Gastrocnemius medialis (tissue), 4 donors: ENCODE results near the gene CDKAL1. TPM values are rescaled to one million over a fixed set of nuclear protein-coding genes. Genes with fewer than 3 reads are reported as not detected.

Experiments used
- ATAC-seq, 2 donors: fragments of 150-250 bp; one replicate each; pipeline ENCODE4 v1.9.1; 2016
- DNase-seq, 2 donors: peaks; one replicate each; pipeline ENCODE4 v3.0.0-alpha.2; 2019
- H3K27ac ChIP-seq, 4 donors: fragments of 200-600 bp; sonication (generic); 1 replicate in 1 of 4; 2 replicates in 3 of 4; pipeline ENCODE4 v1.5.1; 2016 to 2018; ENCODE audit warnings: mild to moderate bottlenecking in 2 of 4, moderate library complexity in 1 of 4
- H3K27me3 ChIP-seq, 3 donors: fragments of 200-600 bp; sonication (generic) in 2 of 3; 1 replicate in 1 of 3; 2 replicates in 2 of 3; pipeline versions ENCODE4 v1.5.1 to v1.6.0; 2016 to 2019; ENCODE audit warnings: mild to moderate bottlenecking in 1 of 3, moderate library complexity in 1 of 3
- H3K36me3 ChIP-seq, 2 donors: fragments of 200-600 bp; sonication (generic) in 1 of 2; one replicate each; pipeline ENCODE4 v1.5.1; 2017 to 2018
- H3K4me1 ChIP-seq, 2 donors: fragments of 200-600 bp; sonication (generic) in 1 of 2; one replicate each; pipeline ENCODE4 v1.5.1; 2016 to 2017; ENCODE audit warnings: mild to moderate bottlenecking in 2 of 2
- H3K4me3 ChIP-seq, 4 donors: fragments of 200-600 bp; sonication (generic) in 3 of 4; 1 replicate in 1 of 4; 2 replicates in 3 of 4; pipeline ENCODE4 v1.5.1; 2016 to 2019; ENCODE audit warnings: mild to moderate bottlenecking in 2 of 4
- H3K9me3 ChIP-seq, 3 donors: fragments of 200-600 bp; sonication (generic) in 2 of 3; 1 replicate in 1 of 3; 2 replicates in 2 of 3; pipeline ENCODE4 v1.5.1; 2016 to 2019
- POLR2A ChIP-seq, 2 donors: fragments of 450-650 bp; IDR thresholded peaks; one replicate each; pipeline ENCODE4 v1.6.1; 2017; ENCODE audit warnings: antibody characterized with exemption in 2 of 2, mild to moderate bottlenecking in 2 of 2, moderate library complexity in 2 of 2
- in situ Hi-C, 4 donors: fragments of 200-750 bp; cut with MboI; loops; one replicate each; pipeline versions ENCODE4 v1.15.0 to v1.8.0; 2017; ENCODE audit warnings: low sequenced_read_pairs in 4 of 4
- intact Hi-C: fragments of 100-400 bp; cut with DNase I; formaldehyde crosslinking; loops from one replicate; pipeline ENCODE4 v1.15.1; 2023; ENCODE audit warnings: low total_unique reads
- total RNA-seq, 4 donors: library from RNA; depleted of rRNA; stranded (reverse); fragments of >200 nt; gene quantifications; one replicate each; pipeline versions ENCODE4 v1.1.0 to v1.2.3, GENCODE V29; 2016
- TF ChIP-seq, protein P1 (sequence below), 5 experiments: fragments of 450-650 bp in 3 of 5; fragments of 200-600 bp in 2 of 5; sonication (generic) in 2 of 5; IDR thresholded peaks in 4 of 5; conservative IDR thresholded peaks in 1 of 5; 1 replicate in 4 of 5; 2 replicates in 1 of 5; pipeline ENCODE4 v1.5.1; 2016 to 2019; ENCODE audit warnings: antibody characterized with exemption in 5 of 5, mild to moderate bottlenecking in 3 of 5, moderate library complexity in 3 of 5

CDKAL1 gene
- total RNA-seq, 4 donors from 2014 or later: 9.6 to 17.0 (median 11.4) TPM

DNA sequence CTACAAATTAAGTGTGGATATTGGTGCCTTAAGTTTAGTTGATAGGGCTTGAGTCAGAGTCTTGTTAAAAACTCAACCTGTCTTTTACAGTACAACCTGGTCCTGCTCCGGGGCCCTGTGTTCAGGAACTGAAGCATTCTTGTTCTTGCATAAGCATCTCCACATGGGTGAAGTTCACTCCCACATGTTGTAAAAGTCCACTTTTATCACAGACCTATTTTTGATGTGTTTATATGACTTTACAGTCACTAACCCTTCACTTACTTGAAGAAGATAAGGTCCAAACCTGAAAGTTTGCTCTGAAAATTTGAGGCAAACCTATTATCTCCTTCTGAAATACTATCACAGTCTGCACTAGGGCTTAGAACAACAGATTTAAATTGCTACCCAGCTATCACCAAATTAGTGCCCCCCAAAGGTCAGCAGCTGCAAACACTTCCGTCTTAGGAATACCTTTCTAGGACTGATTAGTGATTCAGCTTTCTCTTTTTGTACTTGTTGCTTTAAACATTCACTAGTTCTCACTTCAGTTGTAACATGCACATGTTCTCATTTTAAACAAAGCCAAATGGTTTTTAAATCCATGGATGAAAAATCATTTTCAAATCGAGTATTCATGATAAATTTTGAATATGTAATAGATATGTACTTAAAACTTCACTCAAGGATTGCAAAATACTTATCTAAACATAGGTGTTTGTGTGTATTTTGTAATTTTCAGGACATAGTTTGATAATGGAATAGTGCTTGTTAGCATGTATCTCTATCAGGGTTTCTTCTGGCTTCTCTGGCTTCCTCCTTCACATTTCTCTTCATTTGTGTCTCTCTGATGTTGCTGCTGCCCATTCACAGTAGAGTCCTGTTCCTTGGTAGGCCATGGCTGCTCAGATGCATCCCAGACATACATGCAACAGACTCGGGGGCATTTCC lies 589.5 kb downstream of the CDKAL1 start:
- no peaks in the 10 kb centered on the region for H3K27me3 ChIP-seq
- no peaks in the 10 kb centered on the region for H3K9me3 ChIP-seq
- H3K36me3 ChIP-seq: no peaks in the 10 kb centered on the region
- H3K4me1 ChIP-seq: no peaks in the 10 kb centered on the region
- no peak overlapping the region for H3K4me3 ChIP-seq
- ATAC-seq: no peak
- H3K27ac ChIP-seq: no peak overlapping the region
- intact Hi-C loops: no loop called here
- no peak for TF ChIP-seq POLR2A (IDR thresholded peaks at IDR 0.05)
- TF ChIP-seq, protein P1, sequence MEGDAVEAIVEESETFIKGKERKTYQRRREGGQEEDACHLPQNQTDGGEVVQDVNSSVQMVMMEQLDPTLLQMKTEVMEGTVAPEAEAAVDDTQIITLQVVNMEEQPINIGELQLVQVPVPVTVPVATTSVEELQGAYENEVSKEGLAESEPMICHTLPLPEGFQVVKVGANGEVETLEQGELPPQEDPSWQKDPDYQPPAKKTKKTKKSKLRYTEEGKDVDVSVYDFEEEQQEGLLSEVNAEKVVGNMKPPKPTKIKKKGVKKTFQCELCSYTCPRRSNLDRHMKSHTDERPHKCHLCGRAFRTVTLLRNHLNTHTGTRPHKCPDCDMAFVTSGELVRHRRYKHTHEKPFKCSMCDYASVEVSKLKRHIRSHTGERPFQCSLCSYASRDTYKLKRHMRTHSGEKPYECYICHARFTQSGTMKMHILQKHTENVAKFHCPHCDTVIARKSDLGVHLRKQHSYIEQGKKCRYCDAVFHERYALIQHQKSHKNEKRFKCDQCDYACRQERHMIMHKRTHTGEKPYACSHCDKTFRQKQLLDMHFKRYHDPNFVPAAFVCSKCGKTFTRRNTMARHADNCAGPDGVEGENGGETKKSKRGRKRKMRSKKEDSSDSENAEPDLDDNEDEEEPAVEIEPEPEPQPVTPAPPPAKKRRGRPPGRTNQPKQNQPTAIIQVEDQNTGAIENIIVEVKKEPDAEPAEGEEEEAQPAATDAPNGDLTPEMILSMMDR (IDR thresholded peaks at IDR 0.05 in 4 of 5, conservative IDR thresholded peaks at IDR 0.05 in 1 of 5): no peak
- in situ Hi-C loops: no loop called here
- DNase-seq: no peak

DNA sequence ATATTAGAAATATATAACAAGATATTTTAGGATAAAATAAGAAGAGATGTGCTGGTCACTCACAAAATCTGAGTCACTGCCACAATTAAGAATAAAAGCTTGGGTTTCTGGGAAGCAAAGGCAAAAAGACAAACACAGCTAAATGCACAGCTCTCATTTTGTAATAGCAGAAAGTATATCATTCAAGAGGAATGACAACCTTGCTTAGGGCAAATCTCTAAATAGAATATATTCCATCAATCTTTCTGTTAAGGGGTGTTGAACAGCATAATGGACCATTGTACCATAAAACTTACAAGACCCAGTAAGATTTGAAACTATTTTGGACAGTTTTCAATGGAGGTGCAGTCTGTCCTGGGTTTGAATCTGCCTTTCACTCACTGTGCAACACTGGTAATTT lies 594.3 kb downstream of the CDKAL1 start:
- H3K36me3 ChIP-seq: no peaks in the 10 kb centered on the region
- DNase-seq (no peak), ATAC-seq (no peak)
- intact Hi-C loops: no loop called here
- no peak for TF ChIP-seq POLR2A (IDR thresholded peaks at IDR 0.05)
- TF ChIP-seq, protein P1 (IDR thresholded peaks at IDR 0.05 in 4 of 5, conservative IDR thresholded peaks at IDR 0.05 in 1 of 5): no peak
- no peaks in the 10 kb centered on the region for H3K9me3 ChIP-seq
- no peak overlapping the region for H3K27ac ChIP-seq
- peaks cover 2 to 12% of the 10 kb centered on the region in 2 donors for H3K4me1 ChIP-seq
- H3K27me3 ChIP-seq: no peaks in the 10 kb centered on the region
- no peak overlapping the region for H3K4me3 ChIP-seq
- in situ Hi-C loops: no loop called here

DNA sequence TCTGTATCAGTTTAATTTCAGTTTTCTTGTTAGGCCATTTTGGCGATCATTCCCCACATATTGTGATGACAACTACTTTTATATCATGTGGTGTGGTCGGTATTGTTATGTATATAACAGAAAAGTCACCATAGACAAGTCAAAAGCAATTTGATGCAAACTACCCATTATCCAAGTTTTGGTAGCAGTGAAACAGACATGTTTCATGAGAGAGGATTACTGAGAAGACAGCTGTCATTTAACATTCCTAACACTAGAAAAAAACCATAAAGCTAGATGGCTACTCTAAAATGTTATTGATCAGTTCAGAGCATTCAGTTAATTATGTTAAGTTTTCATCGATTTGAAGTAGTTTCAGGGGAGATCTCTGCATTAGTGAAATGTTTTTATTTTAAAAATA lies 597.1 kb downstream of the CDKAL1 start:
- TF ChIP-seq POLR2A (IDR thresholded peaks at IDR 0.05): no peak
- TF ChIP-seq, protein P1 (IDR thresholded peaks at IDR 0.05 in 4 of 5, conservative IDR thresholded peaks at IDR 0.05 in 1 of 5): no peak
- H3K36me3 ChIP-seq: no peaks in the 10 kb centered on the region
- H3K27me3 ChIP-seq: no peaks in the 10 kb centered on the region
- peaks cover 2 to 12% of the 10 kb centered on the region in 2 donors for H3K4me1 ChIP-seq
- H3K4me3 ChIP-seq: no peak overlapping the region
- H3K27ac ChIP-seq: no peak overlapping the region
- DNase-seq: no peak
- in situ Hi-C loops: no loop called here
- intact Hi-C loops: no loop called here
- no peaks in the 10 kb centered on the region for H3K9me3 ChIP-seq
- no peak for ATAC-seq

DNA sequence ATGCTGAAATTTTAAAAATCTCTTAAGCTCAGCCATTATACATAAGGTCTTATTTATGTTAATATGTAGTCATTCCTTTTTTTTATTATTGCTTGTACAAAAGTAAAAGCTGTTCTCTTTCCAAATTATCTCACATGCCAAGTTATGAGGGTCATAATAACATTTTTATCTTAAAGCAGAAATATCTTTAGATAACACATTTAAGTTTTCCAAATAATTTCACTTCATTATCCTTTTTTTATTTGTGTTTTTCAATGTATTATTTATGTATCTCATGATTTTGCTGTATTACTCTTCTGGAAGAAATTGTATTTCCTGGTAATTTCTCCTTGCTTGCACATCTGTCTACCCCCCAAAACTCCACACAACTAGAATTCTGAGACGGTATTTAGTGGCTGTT lies 598.2 kb downstream of the CDKAL1 start:
- no peak for TF ChIP-seq POLR2A (IDR thresholded peaks at IDR 0.05)
- TF ChIP-seq, protein P1 (IDR thresholded peaks at IDR 0.05 in 4 of 5, conservative IDR thresholded peaks at IDR 0.05 in 1 of 5): no peak
- H3K9me3 ChIP-seq: no peaks in the 10 kb centered on the region
- DNase-seq: no peak
- ATAC-seq: no peak
- H3K27me3 ChIP-seq: no peaks in the 10 kb centered on the region
- in situ Hi-C loops: no loop called here
- H3K27ac ChIP-seq: no peak overlapping the region
- intact Hi-C loops: no loop called here
- no peaks in the 10 kb centered on the region for H3K36me3 ChIP-seq
- no peak overlapping the region for H3K4me3 ChIP-seq
- peaks cover 2 to 12% of the 10 kb centered on the region in 2 donors for H3K4me1 ChIP-seq
